H1 (cell line): Measurements from ENCODE around the gene PLEKHG2. TPM values are rescaled to one million over a fixed set of nuclear protein-coding genes. Genes with fewer than 3 reads are reported as not detected.

Experiments
- CTCF ChIA-PET: fragments of 300-600 bp; sonication (Branson Sonifier 250); formaldehyde crosslinking; loops from one replicate; lab custom pipeline; 2021; ENCODE audit not compliant: partially characterized antibody; lab: Charles Lee
- POLR2A ChIA-PET: fragments of 300-600 bp; sonication (Branson Sonifier 250); formaldehyde crosslinking; loops from one replicate; lab custom pipeline; 2021; ENCODE audit warnings: inconsistent platforms; ENCODE audit not compliant: partially characterized antibody; lab: Charles Lee
- DNase-seq, 2 experiments: peaks; one replicate each; pipeline versions ENCODE4 v3.0.0 to v3.0.0-alpha.2; 2010 to 2022; ENCODE audit warnings: low spot score in 2 of 2, low read depth in 1 of 2, mixed read lengths in 1 of 2
- FAIRE-seq: peaks from 2 replicates; lab custom pipeline; 2011; peaks lifted over from hg19 to GRCh38; lab: Jason Lieb, UNC
- H2AFZ ChIP-seq: 2 replicates; pipeline ENCODE4 v1.8.1; 2012; ENCODE audit warnings: low read length, inconsistent platforms
- H2AK5ac ChIP-seq: 2 replicates; pipeline ENCODE4 v1.6.1; 2013; ENCODE audit warnings: low read depth, low read length
- H2BK120ac ChIP-seq: replicated peaks from 2 replicates; pipeline ENCODE3; 2013; ENCODE audit warnings: low read depth, low read length, inconsistent platforms
- H2BK12ac ChIP-seq: 2 replicates; pipeline ENCODE4 v1.6.1; 2013; ENCODE audit warnings: low read depth, low read length
- H2BK15ac ChIP-seq: 2 replicates; pipeline ENCODE4 v1.6.1; 2013; ENCODE audit warnings: low read length
- H2BK20ac ChIP-seq: 2 replicates; pipeline ENCODE4 v1.6.1; 2013; ENCODE audit warnings: low read length
- H2BK5ac ChIP-seq: 2 replicates; pipeline ENCODE4 v1.6.1; 2013; ENCODE audit warnings: low read depth, low read length
- H3K14ac ChIP-seq: 2 replicates; pipeline ENCODE4 v1.6.1; 2013; ENCODE audit warnings: inconsistent platforms; ENCODE audit not compliant: insufficient read length
- H3K18ac ChIP-seq: 2 replicates; pipeline ENCODE4 v1.6.1; 2013; ENCODE audit warnings: low read length; ENCODE audit errors: extremely low read depth
- H3K23ac ChIP-seq: 2 replicates; pipeline ENCODE4 v1.6.1; 2013; ENCODE audit warnings: inconsistent platforms; ENCODE audit not compliant: insufficient read length
- H3K23me2 ChIP-seq: 2 replicates; pipeline ENCODE4 v1.6.1; 2013; ENCODE audit warnings: low read depth, low read length
- H3K27ac ChIP-seq: 2 replicates; pipeline ENCODE4 v1.6.1; 2011; ENCODE audit warnings: low read depth, low read length, inconsistent platforms
- H3K27me3 ChIP-seq, 4 experiments: replicated peaks in 1 of 4; 1 replicate in 1 of 4; 2 replicates in 3 of 4; pipeline versions ENCODE4 v1.6.1 to v1.8.1; 2011 to 2013; ENCODE audit warnings: low read length in 3 of 4, mild to moderate bottlenecking in 3 of 4, inconsistent platforms in 2 of 4, mixed read lengths in 2 of 4, moderate library complexity in 1 of 4; ENCODE audit not compliant: control insufficient read depth in 3 of 4, insufficient read depth in 3 of 4; ENCODE audit errors: extremely low read depth in 1 of 4
- H3K36me3 ChIP-seq, 4 experiments: 2 replicates each; pipeline versions ENCODE4 v1.6.1 to v1.8.1; 2011 to 2013; ENCODE audit warnings: mild to moderate bottlenecking in 4 of 4, low read length in 3 of 4, moderate library complexity in 2 of 4, control low read depth in 1 of 4, inconsistent platforms in 1 of 4; ENCODE audit not compliant: insufficient read depth in 4 of 4, control insufficient read depth in 2 of 4
- H3K4ac ChIP-seq: replicated peaks from 2 replicates; pipeline ENCODE3; 2013; ENCODE audit warnings: low read length, low read depth, mixed read lengths, inconsistent platforms; ENCODE audit not compliant: insufficient read length
- H3K4me1 ChIP-seq, 4 experiments: replicated peaks in 1 of 4; 1 replicate in 1 of 4; 2 replicates in 3 of 4; pipeline versions ENCODE4 v1.6.1 to v1.8.1; 2011 to 2013; ENCODE audit warnings: low read length in 3 of 4, inconsistent platforms in 2 of 4, mixed read lengths in 1 of 4; ENCODE audit not compliant: insufficient read depth in 4 of 4, control insufficient read depth in 3 of 4
- H3K4me2 ChIP-seq, 2 experiments: 2 replicates each; pipeline versions ENCODE4 v1.6.1 to v1.8.1; 2011 to 2013; ENCODE audit warnings: low read depth in 2 of 2, low read length in 2 of 2, control low read depth in 1 of 2, inconsistent platforms in 1 of 2, mild to moderate bottlenecking in 1 of 2; ENCODE audit not compliant: insufficient read depth in 1 of 2
- H3K4me3 ChIP-seq, 4 experiments: fragments of 200-600, 300-600 bp in 1 of 4; sonication (generic), shearing (Covaris generic), sonication (Bioruptor Twin) in 1 of 4; 2 replicates each; pipeline versions ENCODE4 v1.5.1 to v1.8.1; 2011 to 2016; ENCODE audit warnings: low read length in 4 of 4, low read depth in 3 of 4, control low read depth in 2 of 4, inconsistent platforms in 2 of 4, mild to moderate bottlenecking in 2 of 4, mixed read lengths in 1 of 4, moderate library complexity in 1 of 4; ENCODE audit not compliant: insufficient read depth in 2 of 4; ENCODE audit errors: extremely low read depth in 1 of 4
- H3K56ac ChIP-seq: replicated peaks from 2 replicates; pipeline ENCODE3; 2013; ENCODE audit warnings: low read depth, mild to moderate bottlenecking, mixed read lengths, low read length, inconsistent platforms; ENCODE audit not compliant: insufficient read length
- H3K79me1 ChIP-seq: 2 replicates; pipeline ENCODE4 v1.6.1; 2013; ENCODE audit warnings: low read depth, low read length, control low read depth
- H3K79me2 ChIP-seq, 2 experiments: 2 replicates each; pipeline versions ENCODE4 v1.6.1 to v1.8.1; 2012 to 2013; ENCODE audit warnings: low read length in 2 of 2, mild to moderate bottlenecking in 2 of 2, inconsistent platforms in 1 of 2; ENCODE audit not compliant: insufficient read depth in 2 of 2, control insufficient read depth in 1 of 2
- H3K9ac ChIP-seq, 4 experiments: replicated peaks in 1 of 4; 1 replicate in 1 of 4; 2 replicates in 3 of 4; pipeline versions ENCODE4 v1.6.1 to v1.8.1; 2011 to 2013; ENCODE audit warnings: low read depth in 3 of 4, low read length in 3 of 4, control low read depth in 2 of 4, mild to moderate bottlenecking in 2 of 4, moderate library complexity in 2 of 4, inconsistent platforms in 1 of 4; ENCODE audit errors: extremely low read depth in 1 of 4
- H3K9me3 ChIP-seq, 2 experiments: 2 replicates each; pipeline versions ENCODE4 v1.6.1 to v1.8.1; 2012 to 2013; ENCODE audit warnings: mild to moderate bottlenecking in 2 of 2, moderate library complexity in 2 of 2, control low read depth in 1 of 2, inconsistent platforms in 1 of 2, low read depth in 1 of 2, low read length in 1 of 2, mixed read lengths in 1 of 2; ENCODE audit not compliant: insufficient read depth in 2 of 2
- H4K20me1 ChIP-seq, 2 experiments: replicated peaks in 1 of 2; 2 replicates each; pipeline versions ENCODE3 to v1.8.1; 2011 to 2013; ENCODE audit warnings: inconsistent platforms in 2 of 2, low read length in 2 of 2, mild to moderate bottlenecking in 1 of 2; ENCODE audit not compliant: insufficient read depth in 2 of 2, control insufficient read depth in 1 of 2
- H4K5ac ChIP-seq: 2 replicates; pipeline ENCODE4 v1.6.1; 2013; ENCODE audit warnings: low read length, low read depth, mixed read lengths, inconsistent platforms; ENCODE audit not compliant: insufficient read length
- H4K8ac ChIP-seq: 2 replicates; pipeline ENCODE4 v1.8.0; 2013; ENCODE audit warnings: mild to moderate bottlenecking, moderate library complexity, low read length, inconsistent platforms; ENCODE audit not compliant: insufficient read depth; ENCODE audit errors: extremely low read depth
- H4K91ac ChIP-seq: replicated peaks from 2 replicates; pipeline ENCODE3; 2013; ENCODE audit warnings: low read length, mixed read lengths, inconsistent platforms; ENCODE audit not compliant: insufficient read length
- CEBPB ChIP-seq: IDR thresholded peaks from 2 replicates; pipeline ENCODE4 v1.6.1; 2012; ENCODE audit warnings: low read depth, low read length
- GTF2F1 ChIP-seq: IDR thresholded peaks from 2 replicates; pipeline ENCODE4 v1.6.1; 2012; ENCODE audit warnings: low read depth, low read length, improper control_type of control experiment, borderline replicate concordance
- HDAC2 ChIP-seq, 2 experiments: fragments of 300-600 bp in 1 of 2; sonication (generic) in 1 of 2; IDR thresholded peaks; 2 replicates each; pipeline ENCODE4 v1.6.1; 2011 to 2012; ENCODE audit warnings: low read depth in 2 of 2, low read length in 2 of 2, mild to moderate bottlenecking in 2 of 2, moderate library complexity in 2 of 2, borderline replicate concordance in 1 of 2, inconsistent platforms in 1 of 2
- JUN ChIP-seq: IDR thresholded peaks from 2 replicates; pipeline ENCODE4 v1.6.1; 2011; ENCODE audit warnings: low read depth, mild to moderate bottlenecking, improper control_type of control experiment, low read length
- MAX ChIP-seq: IDR thresholded peaks from 2 replicates; pipeline ENCODE4 v1.6.1; 2012; ENCODE audit warnings: inconsistent platforms
- SIRT6 ChIP-seq: IDR thresholded peaks from one replicate; pipeline ENCODE4 v1.7.1; 2012; ENCODE audit warnings: low read length, inconsistent platforms
- SP2 ChIP-seq: IDR thresholded peaks from 2 replicates; pipeline ENCODE4 v1.6.1; 2012; ENCODE audit warnings: mild to moderate bottlenecking, low read length, inconsistent platforms
- TBP ChIP-seq: IDR thresholded peaks from 2 replicates; pipeline ENCODE4 v1.6.1; 2011; ENCODE audit warnings: low read depth, low read length, improper control_type of control experiment
- WGBS, 2 experiments: shearing (Covaris generic) in 1 of 2; methylation state at CpG; one replicate each; pipeline versions ENCODE4 v1.1.6 to v1.1.7; 2013 to 2015; ENCODE audit warnings: low lambda C conversion rate in 2 of 2, mixed read lengths in 2 of 2, inconsistent platforms in 1 of 2, low coverage in 1 of 2, missing lambda C conversion rate in 1 of 2; ENCODE audit not compliant: insufficient replicate concordance in 2 of 2, insufficient coverage in 1 of 2, insufficient read length in 1 of 2; ENCODE audit errors: extremely low coverage in 1 of 2, missing lambda C conversion rate in 1 of 2; 5-methylcytosine and 5-hydroxymethylcytosine counted together
- polyA plus RNA-seq, 7 experiments: library from polyadenylated mRNA; depleted of rRNA in 3 of 7; stranded (reverse) in 5 of 7; unstranded in 2 of 7; fragments of >200 nt in 5 of 7; fragments of 200-250 nt in 2 of 7; gene quantifications; 1 replicate in 5 of 7; 2 replicates in 1 of 7; 4 replicates in 1 of 7; pipeline versions ENCODE4 v1.2.1 to v1.2.3, GENCODE V29; 2011 to 2013; ENCODE audit warnings: missing spikeins in 2 of 7, mixed read lengths in 2 of 7
- total RNA-seq: library from RNA; stranded (reverse); fragmentation: NEBNext Ultra II Directional; extraction: Animal tissue kit (Norgen Biotek cat#: 25700); gene quantifications from 2 replicates; pipeline ENCODE4 v1.2.1, GENCODE V29; 2021

Gene PLEKHG2
- total and polyA plus RNA-seq, 2 of the 8 experiments (the other 6 are each of a cell fraction or from before 2014, with no cell fraction given), result 16.9 to 65.7 TPM

DNA sequence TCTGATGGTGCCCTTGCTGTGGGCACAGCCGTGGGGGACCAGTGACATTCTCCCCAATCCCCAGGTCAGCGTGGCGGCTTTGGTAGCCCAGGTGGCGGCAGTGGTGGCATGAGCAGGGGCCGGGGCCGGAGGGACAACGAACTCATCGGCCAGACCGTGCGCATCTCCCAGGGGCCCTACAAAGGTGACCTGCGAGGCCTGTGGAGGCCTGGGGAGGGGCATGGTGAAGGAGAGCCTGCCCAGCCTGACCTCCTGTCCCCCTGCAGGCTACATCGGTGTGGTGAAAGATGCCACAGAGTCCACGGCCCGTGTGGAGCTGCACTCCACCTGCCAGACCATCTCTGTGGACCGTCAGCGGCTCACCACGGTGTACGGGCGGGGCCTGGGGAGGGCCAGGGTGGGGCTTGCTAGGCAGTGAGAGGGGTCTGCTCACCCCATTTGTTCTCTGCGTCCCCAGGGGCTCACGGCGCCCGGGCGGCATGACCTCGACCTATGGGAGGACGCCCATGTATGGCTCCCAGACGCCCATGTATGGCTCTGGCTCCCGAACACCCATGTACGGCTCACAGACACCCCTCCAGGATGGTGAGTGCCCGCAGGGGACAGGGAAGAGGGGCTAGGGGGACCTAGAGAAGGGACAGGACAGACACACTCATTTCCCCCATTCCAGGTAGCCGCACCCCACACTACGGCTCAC is 60.4 kb downstream of the PLEKHG2 start:
- Histone ChIP-seq H3K4me2 (no peak overlapping the region), H2AFZ (no peak overlapping the region), H3K9me3 (no peaks in the 10 kb centered on the region), H3K23me2 (no peaks in the 10 kb centered on the region; the same call in 1 of the 2 replicates), H2BK5ac (no peak overlapping the region; the same call in 1 of the 2 replicates), H3K4me3 (no peak overlapping the region), H4K20me1 (peaks cover 6 to 18% of the 10 kb centered on the region in 2 experiments), H3K23ac (no peak overlapping the region), H2BK15ac (no peak overlapping the region), H3K4me1 (no peaks in the 10 kb centered on the region; a peak in 1 of 7 replicates), H3K56ac (no peak overlapping the region), H3K27me3 (no peaks in the 10 kb centered on the region), H3K79me1 (peaks cover 3% of the 10 kb centered on the region; the same call in 1 of the 2 replicates), H3K4ac (no peak overlapping the region), H3K18ac (no peak overlapping the region), H2BK12ac (no peak overlapping the region), H3K9ac (no peak overlapping the region), H3K79me2 (no peaks in the 10 kb centered on the region), H4K91ac (no peak overlapping the region), H3K36me3 (peaks cover 37 to 63% (median 59%) of the 10 kb centered on the region in 4 experiments), H4K5ac (no peak overlapping the region), H2BK120ac (no peak overlapping the region), H2AK5ac (no peak overlapping the region), H2BK20ac (no peak overlapping the region), H3K14ac (no peak overlapping the region), H3K27ac (no peak overlapping the region), H4K8ac (0 out of 2 replicates have a peak overlapping the region, but pooled peaks have one; percentile 40)
- FAIRE-seq (no peak), DNase-seq (no peak)
- POLR2A ChIA-PET, result interaction anchor here (0.6 to 2.1 kb wide), 3 partner anchors 37 to 62 kb away, joined by 3 to 7 read pairs (median 5); partner anchors contain the start of gene RPS16
- TF ChIP-seq SP2 (no peak), TBP (no peak), CEBPB (no peak), MAX (no peak), SIRT6 (no peak), JUN (no peak), GTF2F1 (no peak), HDAC2 (IDR thresholded peaks at IDR 0.05; ENCODE audit: borderline replicate concordance in 1 of 2, low read depth in 2 of 2, low read length in 2 of 2) (no peak)
- 94% methylated on average over 30 of the region's 32 CpGs; no CpG with 5 or more reads in 1 of the 2 experiments for WGBS, 2 experiments
- CTCF ChIA-PET, result interaction anchor here (2.0 to 5.6 kb wide), 5 partner anchors 9 to 44 kb away, joined by 5 to 56 read pairs (median 47); partner anchors contain the start of genes DLL3 and SELENOV
